K562 (cell line): Measurements from ENCODE around the gene KATNB1. TPM values are rescaled to one million over a fixed set of nuclear protein-coding genes. Genes with fewer than 3 reads are reported as not detected.
A peak's percentile ranks its signal among the peaks of the same experiment; 100 is the strongest.

ENCODE experiments used
- ARID1B ChIP-seq: fragments of 450-650 bp; IDR thresholded peaks from 2 replicates; pipeline ENCODE4 v1.6.1; 2016; ENCODE audit warnings: antibody characterized with exemption, mild to moderate bottlenecking, inconsistent platforms
- CTBP1 ChIP-seq: fragments of 450-650 bp; IDR thresholded peaks from 2 replicates; pipeline ENCODE4 v1.6.1; 2016; ENCODE audit warnings: borderline replicate concordance
- MAFG ChIP-seq: fragments of 450-650 bp; conservative IDR thresholded peaks from 2 replicates; pipeline ENCODE4 v1.6.1; 2016; ENCODE audit warnings: missing genetic modification characterization, missing compliant biosample characterization
- MXI1 ChIP-seq: IDR thresholded peaks from 2 replicates; pipeline ENCODE4 v1.6.1; 2011; ENCODE audit warnings: low read depth, mild to moderate bottlenecking, improper control_type of control experiment, low read length
- NR1H2 ChIP-seq: sonication (generic); formaldehyde crosslinking; IDR thresholded peaks from 2 replicates; pipeline ENCODE4 v1.4.0; 2020; ENCODE audit warnings: mild to moderate bottlenecking, missing genetic modification reagents
- U2AF1 ChIP-seq: fragments of 200-400 bp; formaldehyde crosslinking; optimal IDR thresholded peaks from 2 replicates; pipeline ENCODE3; 2017; ENCODE audit warnings: mild to moderate bottlenecking, low read depth, low read length, moderate library complexity
- polyA plus RNA-seq, 8 experiments: library from polyadenylated mRNA; depleted of rRNA in 4 of 8; stranded (reverse) in 5 of 8; unstranded in 3 of 8; fragments of >200 nt; fragmentation: Nextera tagmentation in 2 of 8; fragmentation: Illumina TruSeq in 1 of 8; extraction: Ambion mirVana in 2 of 8; extraction: Trizol in 1 of 8; gene quantifications; 2 replicates each; pipeline versions ENCODE4 v1.2.1 to v1.2.3, GENCODE V29; 2011 to 2014; ENCODE audit warnings: inconsistent platforms in 1 of 8, missing spikeins in 1 of 8
- total RNA-seq, 7 experiments: library from RNA; depleted of rRNA in 6 of 7; stranded (reverse); fragments of >200 nt in 6 of 7; fragmentation: Illumina TruSeq in 2 of 7; extraction: Trizol in 2 of 7; gene quantifications; 2 replicates each; pipeline versions ENCODE4 v1.2.1 to v1.2.3, GENCODE V29; 2011 to 2021; ENCODE audit warnings: low replicate concordance in 1 of 7
- TF ChIP-seq, protein P1 (sequence below): fragments of 250-450 bp; sonication (Bioruptor Pico); IDR thresholded peaks from 2 replicates; pipeline ENCODE4 v1.4.0; 2020; ENCODE audit warnings: borderline replicate concordance
- TF ChIP-seq, protein P2 (sequence below), 3 experiments: IDR thresholded peaks in 2 of 3; conservative IDR thresholded peaks in 1 of 3; 2 replicates each; pipeline ENCODE4 v1.5.1; 2011 to 2012; ENCODE audit warnings: low read length in 3 of 3, mild to moderate bottlenecking in 3 of 3, control low read depth in 2 of 3, improper control_type of control experiment in 1 of 3, inconsistent platforms in 1 of 3, low read depth in 1 of 3, mixed read lengths in 1 of 3, moderate library complexity in 1 of 3; ENCODE audit not compliant: insufficient read depth in 2 of 3
- TF ChIP-seq, protein P3 (sequence below), 2 experiments: fragments of 250-450 bp in 1 of 2; fragments of 450-650 bp in 1 of 2; sonication (Bioruptor Pico) in 1 of 2; IDR thresholded peaks; 2 replicates each; pipeline versions ENCODE4 v1.6.1 to v1.8.0; 2016 to 2021; ENCODE audit warnings: mild to moderate bottlenecking in 2 of 2, moderate library complexity in 2 of 2, missing compliant biosample characterization in 1 of 2, missing genetic modification characterization in 1 of 2
- TF ChIP-seq, protein P4 (sequence below): fragments of 250-450 bp; sonication (Bioruptor Pico); IDR thresholded peaks from 2 replicates; pipeline ENCODE4 v1.8.0; 2021; ENCODE audit warnings: mild to moderate bottlenecking, moderate library complexity
- TF ChIP-seq, protein P5 (sequence below): sonication (generic); formaldehyde crosslinking; IDR thresholded peaks from 2 replicates; pipeline ENCODE4 v1.8.0; 2023; ENCODE audit warnings: mild to moderate bottlenecking, missing genetic modification reagents
- TF ChIP-seq, protein P6 (sequence below): fragments of 250-450 bp; sonication (Bioruptor Pico); IDR thresholded peaks from 2 replicates; pipeline ENCODE4 v1.5.0; 2020; ENCODE audit warnings: mild to moderate bottlenecking
- TF ChIP-seq, protein P7 (sequence below): fragments of 250-450 bp; sonication (Bioruptor Pico); IDR thresholded peaks from 2 replicates; pipeline ENCODE4 v1.8.0; 2022; ENCODE audit warnings: moderate library complexity, mild to moderate bottlenecking, inconsistent platforms

KATNB1 gene
- total and polyA plus RNA-seq, 9 of the 15 experiments (the other 6 are each of a cell fraction or from before 2014, with no cell fraction given), result 1.2 to 52.6 (median 21.9) TPM

DNA sequence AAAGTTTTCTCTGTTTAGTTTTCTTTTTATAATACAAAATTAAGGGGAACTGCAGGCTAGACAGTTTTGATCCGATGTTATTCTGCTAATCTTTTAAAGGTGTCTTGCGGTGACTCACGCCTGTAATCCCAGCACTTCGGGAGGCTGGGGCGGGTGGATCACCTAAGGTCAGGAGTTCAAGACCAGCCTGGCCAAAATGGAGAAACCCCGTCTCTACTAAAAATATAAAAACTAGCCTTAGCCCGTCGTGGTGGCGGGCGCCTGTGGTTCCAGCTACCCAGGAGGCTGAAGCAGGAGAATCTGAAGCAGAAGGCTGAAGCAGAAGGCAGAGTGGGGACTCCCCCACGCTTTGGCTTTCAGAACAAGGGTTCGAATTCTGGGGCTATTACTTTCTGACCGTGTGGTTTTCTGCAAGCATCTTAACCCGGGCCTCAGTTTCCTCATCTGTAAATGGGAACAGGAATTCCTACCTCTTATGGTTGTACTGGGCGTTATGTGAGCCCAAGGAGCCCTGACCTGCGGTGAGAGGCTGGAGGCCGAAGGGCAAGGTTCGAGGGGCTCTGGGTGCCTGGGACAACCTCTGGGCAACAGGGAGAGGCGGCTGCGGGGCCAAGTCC lies 1.2 kb upstream of the KATNB1 start (continued):
- TF ChIP-seq, protein P1, sequence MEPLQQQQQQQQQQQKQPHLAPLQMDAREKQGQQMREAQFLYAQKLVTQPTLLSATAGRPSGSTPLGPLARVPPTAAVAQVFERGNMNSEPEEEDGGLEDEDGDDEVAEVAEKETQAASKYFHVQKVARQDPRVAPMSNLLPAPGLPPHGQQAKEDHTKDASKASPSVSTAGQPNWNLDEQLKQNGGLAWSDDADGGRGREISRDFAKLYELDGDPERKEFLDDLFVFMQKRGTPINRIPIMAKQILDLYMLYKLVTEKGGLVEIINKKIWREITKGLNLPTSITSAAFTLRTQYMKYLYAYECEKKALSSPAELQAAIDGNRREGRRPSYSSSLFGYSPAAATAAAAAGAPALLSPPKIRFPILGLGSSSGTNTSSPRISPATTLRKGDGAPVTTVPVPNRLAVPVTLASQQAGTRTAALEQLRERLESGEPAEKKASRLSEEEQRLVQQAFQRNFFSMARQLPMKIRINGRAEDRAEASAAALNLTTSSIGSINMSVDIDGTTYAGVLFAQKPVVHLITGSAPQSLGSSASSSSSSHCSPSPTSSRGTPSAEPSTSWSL (CRISPR knock-in tag), result 0 out of 2 replicates have a peak, but pooled peaks have one; percentile 8
- TF ChIP-seq, protein P2, sequence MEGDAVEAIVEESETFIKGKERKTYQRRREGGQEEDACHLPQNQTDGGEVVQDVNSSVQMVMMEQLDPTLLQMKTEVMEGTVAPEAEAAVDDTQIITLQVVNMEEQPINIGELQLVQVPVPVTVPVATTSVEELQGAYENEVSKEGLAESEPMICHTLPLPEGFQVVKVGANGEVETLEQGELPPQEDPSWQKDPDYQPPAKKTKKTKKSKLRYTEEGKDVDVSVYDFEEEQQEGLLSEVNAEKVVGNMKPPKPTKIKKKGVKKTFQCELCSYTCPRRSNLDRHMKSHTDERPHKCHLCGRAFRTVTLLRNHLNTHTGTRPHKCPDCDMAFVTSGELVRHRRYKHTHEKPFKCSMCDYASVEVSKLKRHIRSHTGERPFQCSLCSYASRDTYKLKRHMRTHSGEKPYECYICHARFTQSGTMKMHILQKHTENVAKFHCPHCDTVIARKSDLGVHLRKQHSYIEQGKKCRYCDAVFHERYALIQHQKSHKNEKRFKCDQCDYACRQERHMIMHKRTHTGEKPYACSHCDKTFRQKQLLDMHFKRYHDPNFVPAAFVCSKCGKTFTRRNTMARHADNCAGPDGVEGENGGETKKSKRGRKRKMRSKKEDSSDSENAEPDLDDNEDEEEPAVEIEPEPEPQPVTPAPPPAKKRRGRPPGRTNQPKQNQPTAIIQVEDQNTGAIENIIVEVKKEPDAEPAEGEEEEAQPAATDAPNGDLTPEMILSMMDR (IDR thresholded peaks at IDR 0.05 in 2 of 3, conservative IDR thresholded peaks at IDR 0.05 in 1 of 3; ENCODE audit: insufficient read depth in 2 of 3, low read depth in 1 of 3, low read length in 3 of 3), result no peak
- TF ChIP-seq, protein P3, sequence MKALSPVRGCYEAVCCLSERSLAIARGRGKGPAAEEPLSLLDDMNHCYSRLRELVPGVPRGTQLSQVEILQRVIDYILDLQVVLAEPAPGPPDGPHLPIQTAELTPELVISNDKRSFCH (CRISPR knock-in tag; IDR thresholded peaks at IDR 0.05), result no peak
- TF ChIP-seq, protein P3 (tag; IDR thresholded peaks at IDR 0.05), result no peak
- TF ChIP-seq U2AF1 (no peak), CTBP1 (no peak), NR1H2 (CRISPR knock-in tag) (no peak), MXI1 (no peak), ARID1B (peak; percentile 50), MAFG (tag) (no peak)
- TF ChIP-seq, protein P4, sequence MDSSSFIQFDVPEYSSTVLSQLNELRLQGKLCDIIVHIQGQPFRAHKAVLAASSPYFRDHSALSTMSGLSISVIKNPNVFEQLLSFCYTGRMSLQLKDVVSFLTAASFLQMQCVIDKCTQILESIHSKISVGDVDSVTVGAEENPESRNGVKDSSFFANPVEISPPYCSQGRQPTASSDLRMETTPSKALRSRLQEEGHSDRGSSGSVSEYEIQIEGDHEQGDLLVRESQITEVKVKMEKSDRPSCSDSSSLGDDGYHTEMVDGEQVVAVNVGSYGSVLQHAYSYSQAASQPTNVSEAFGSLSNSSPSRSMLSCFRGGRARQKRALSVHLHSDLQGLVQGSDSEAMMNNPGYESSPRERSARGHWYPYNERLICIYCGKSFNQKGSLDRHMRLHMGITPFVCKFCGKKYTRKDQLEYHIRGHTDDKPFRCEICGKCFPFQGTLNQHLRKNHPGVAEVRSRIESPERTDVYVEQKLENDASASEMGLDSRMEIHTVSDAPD (CRISPR knock-in tag), result no peak
- TF ChIP-seq, protein P5, sequence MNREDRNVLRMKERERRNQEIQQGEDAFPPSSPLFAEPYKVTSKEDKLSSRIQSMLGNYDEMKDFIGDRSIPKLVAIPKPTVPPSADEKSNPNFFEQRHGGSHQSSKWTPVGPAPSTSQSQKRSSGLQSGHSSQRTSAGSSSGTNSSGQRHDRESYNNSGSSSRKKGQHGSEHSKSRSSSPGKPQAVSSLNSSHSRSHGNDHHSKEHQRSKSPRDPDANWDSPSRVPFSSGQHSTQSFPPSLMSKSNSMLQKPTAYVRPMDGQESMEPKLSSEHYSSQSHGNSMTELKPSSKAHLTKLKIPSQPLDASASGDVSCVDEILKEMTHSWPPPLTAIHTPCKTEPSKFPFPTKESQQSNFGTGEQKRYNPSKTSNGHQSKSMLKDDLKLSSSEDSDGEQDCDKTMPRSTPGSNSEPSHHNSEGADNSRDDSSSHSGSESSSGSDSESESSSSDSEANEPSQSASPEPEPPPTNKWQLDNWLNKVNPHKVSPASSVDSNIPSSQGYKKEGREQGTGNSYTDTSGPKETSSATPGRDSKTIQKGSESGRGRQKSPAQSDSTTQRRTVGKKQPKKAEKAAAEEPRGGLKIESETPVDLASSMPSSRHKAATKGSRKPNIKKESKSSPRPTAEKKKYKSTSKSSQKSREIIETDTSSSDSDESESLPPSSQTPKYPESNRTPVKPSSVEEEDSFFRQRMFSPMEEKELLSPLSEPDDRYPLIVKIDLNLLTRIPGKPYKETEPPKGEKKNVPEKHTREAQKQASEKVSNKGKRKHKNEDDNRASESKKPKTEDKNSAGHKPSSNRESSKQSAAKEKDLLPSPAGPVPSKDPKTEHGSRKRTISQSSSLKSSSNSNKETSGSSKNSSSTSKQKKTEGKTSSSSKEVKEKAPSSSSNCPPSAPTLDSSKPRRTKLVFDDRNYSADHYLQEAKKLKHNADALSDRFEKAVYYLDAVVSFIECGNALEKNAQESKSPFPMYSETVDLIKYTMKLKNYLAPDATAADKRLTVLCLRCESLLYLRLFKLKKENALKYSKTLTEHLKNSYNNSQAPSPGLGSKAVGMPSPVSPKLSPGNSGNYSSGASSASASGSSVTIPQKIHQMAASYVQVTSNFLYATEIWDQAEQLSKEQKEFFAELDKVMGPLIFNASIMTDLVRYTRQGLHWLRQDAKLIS, result 0 out of 2 replicates have a peak, but pooled peaks have one; percentile 15
- TF ChIP-seq, protein P6, sequence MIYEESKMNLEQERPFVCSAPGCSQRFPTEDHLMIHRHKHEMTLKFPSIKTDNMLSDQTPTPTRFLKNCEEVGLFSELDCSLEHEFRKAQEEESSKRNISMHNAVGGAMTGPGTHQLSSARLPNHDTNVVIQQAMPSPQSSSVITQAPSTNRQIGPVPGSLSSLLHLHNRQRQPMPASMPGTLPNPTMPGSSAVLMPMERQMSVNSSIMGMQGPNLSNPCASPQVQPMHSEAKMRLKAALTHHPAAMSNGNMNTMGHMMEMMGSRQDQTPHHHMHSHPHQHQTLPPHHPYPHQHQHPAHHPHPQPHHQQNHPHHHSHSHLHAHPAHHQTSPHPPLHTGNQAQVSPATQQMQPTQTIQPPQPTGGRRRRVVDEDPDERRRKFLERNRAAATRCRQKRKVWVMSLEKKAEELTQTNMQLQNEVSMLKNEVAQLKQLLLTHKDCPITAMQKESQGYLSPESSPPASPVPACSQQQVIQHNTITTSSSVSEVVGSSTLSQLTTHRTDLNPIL (CRISPR knock-in tag), result no peak
- TF ChIP-seq, protein P7, sequence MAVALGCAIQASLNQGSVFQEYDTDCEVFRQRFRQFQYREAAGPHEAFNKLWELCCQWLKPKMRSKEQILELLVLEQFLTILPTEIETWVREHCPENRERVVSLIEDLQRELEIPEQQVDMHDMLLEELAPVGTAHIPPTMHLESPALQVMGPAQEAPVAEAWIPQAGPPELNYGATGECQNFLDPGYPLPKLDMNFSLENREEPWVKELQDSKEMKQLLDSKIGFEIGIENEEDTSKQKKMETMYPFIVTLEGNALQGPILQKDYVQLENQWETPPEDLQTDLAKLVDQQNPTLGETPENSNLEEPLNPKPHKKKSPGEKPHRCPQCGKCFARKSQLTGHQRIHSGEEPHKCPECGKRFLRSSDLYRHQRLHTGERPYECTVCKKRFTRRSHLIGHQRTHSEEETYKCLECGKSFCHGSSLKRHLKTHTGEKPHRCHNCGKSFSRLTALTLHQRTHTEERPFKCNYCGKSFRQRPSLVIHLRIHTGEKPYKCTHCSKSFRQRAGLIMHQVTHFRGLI (CRISPR knock-in tag), result no peak
